NCI-H748 treated with DMSO at 0.1 percent for 48 hours (cell line): Measurements from ENCODE around the gene CTLA4.
"Not testable (repeated sequence)": the region's sequence is repeated elsewhere in the genome, so short reads cannot be mapped to it uniquely, and the experiment has no call there.

Experiments used
- DNase-seq: peaks from one replicate; lab custom pipeline; 2025; lab: John Stamatoyannopoulos, UW

CTLA4 gene

GRCh38 chr2:203857656-203858055 is 9.9 kb upstream of the CTLA4 start:
- no peak for DNase-seq

GRCh38 chr2:203858176-203858575 is 9.4 kb upstream of the CTLA4 start:
- no peak for DNase-seq

- DNase-seq, result no peak
These were observed 8.4 kb upstream of the CTLA4 start for GRCh38 chr2:203859030-203859789.

- DNase-seq, result peak; percentile 94
These were observed 6.4 kb upstream of the CTLA4 start for GRCh38 chr2:203861197-203861596.

- DNase-seq, result no peak
These were observed 6.0 kb upstream of the CTLA4 start for GRCh38 chr2:203861607-203862006.

- no peak for DNase-seq
These were observed 1.9 kb downstream of the CTLA4 start for GRCh38 chr2:203869223-203870042.

- DNase-seq, result no peak
These were observed 2.9 kb downstream of the CTLA4 start for GRCh38 chr2:203870481-203870880.

GRCh38 chr2:203870941-203871340 is 3.4 kb downstream of the CTLA4 start:
- no peak for DNase-seq

GRCh38 chr2:203871371-203871983 is 3.9 kb downstream of the CTLA4 start:
- no peak for DNase-seq

GRCh38 chr2:203873461-203873860 is 5.9 kb downstream of the CTLA4 start:
- no peak for DNase-seq

GRCh38 chr2:203873921-203874631 is 6.5 kb downstream of the CTLA4 start:
- no peak for DNase-seq

- DNase-seq, result no peak
These were observed 7.9 kb downstream of the CTLA4 start for GRCh38 chr2:203875471-203875870.

- no peak for DNase-seq
These were observed 8.8 kb downstream of the CTLA4 start for GRCh38 chr2:203876328-203876727.

- no peak for DNase-seq
These were observed 10.5 kb downstream of the CTLA4 start for GRCh38 chr2:203878063-203878462.

GRCh38 chr2:203880557-203881125 is 13.1 kb downstream of the CTLA4 start:
- no peak for DNase-seq

- DNase-seq, result not testable (repeated sequence)
These were observed 13.6 kb downstream of the CTLA4 start for GRCh38 chr2:203881185-203881584.

GRCh38 chr2:203882551-203882950 is 15.0 kb downstream of the CTLA4 start:
- DNase-seq, result no peak

- DNase-seq, result no peak
These were observed 19.1 kb downstream of the CTLA4 start for GRCh38 chr2:203886661-203887151.

- peak; percentile 19 for DNase-seq
These were observed 20.1 kb downstream of the CTLA4 start for GRCh38 chr2:203887677-203888076.

GRCh38 chr2:203889542-203889941 is 22.0 kb downstream of the CTLA4 start:
- DNase-seq, result no peak

GRCh38 chr2:203889944-203890343 is 22.4 kb downstream of the CTLA4 start:
- DNase-seq, result no peak

GRCh38 chr2:203890733-203891132 is 23.2 kb downstream of the CTLA4 start:
- no peak for DNase-seq
